Astrocyte (in vitro differentiated cells and primary cell): ENCODE measurements around the gene FGFBP3.

Experiments used
- CTCF ChIP-seq: IDR thresholded peaks from 2 replicates; pipeline ENCODE4 v1.5.1; 2011; ENCODE audit warnings: low read depth, mild to moderate bottlenecking, inconsistent platforms, low read length, moderate library complexity; ENCODE audit not compliant: insufficient read depth
- EZH2 ChIP-seq: IDR thresholded peaks from 2 replicates; pipeline ENCODE4 v1.6.1; 2012; ENCODE audit warnings: mild to moderate bottlenecking, low read length, inconsistent platforms; ENCODE audit not compliant: insufficient read depth

- no peak for TF ChIP-seq CTCF
- TF ChIP-seq EZH2: no peak
Measured at GRCh38 chr10:91865562-91866081, 43.7 kb downstream of the FGFBP3 start.
